ENCODE data around the gene SLC1A3. TPM values are rescaled to one million over a fixed set of nuclear protein-coding genes. Genes with fewer than 3 reads are reported as not detected.

The SLC1A3 gene
- total RNA-seq, 2 donors from 2014 or later = 2.6 to 4.2 TPM

GRCh38 chr5:36722900-36723299 is 116.5 kb downstream of the SLC1A3 start:
- Histone ChIP-seq H3K4me1 (ENCODE audit: control insufficient read depth, insufficient read depth, low read length) (no peaks in the 10 kb centered on the region), H3K36me3 (ENCODE audit: control insufficient read depth, insufficient read depth, low read length) (no peaks in the 10 kb centered on the region), H3K9me3 (ENCODE audit: control insufficient read depth, low read length) (no peaks in the 10 kb centered on the region), H3K9ac (ENCODE audit: extremely low read depth, low read length, poor library complexity, severe bottlenecking) (no peak overlapping the region), H3K27me3 (ENCODE audit: control insufficient read depth, insufficient read depth, low read length, poor library complexity, severe bottlenecking) (peaks cover 12% of the 10 kb centered on the region), H3K27ac (ENCODE audit: low read depth, low read length) (no peak overlapping the region), H3K4me3 (ENCODE audit: low read length) (no peak overlapping the region)
- H3K4me3 Mint-ChIP-seq = no peak overlapping the region
- no peaks in the 10 kb centered on the region for H3K4me1 Mint-ChIP-seq
- DNase-seq = no peak
- no peaks in the 10 kb centered on the region for H3K36me3 Mint-ChIP-seq (ENCODE audit: low read depth)
- no peak overlapping the region for H3K27ac Mint-ChIP-seq
- WGBS, 2 experiments (ENCODE audit: insufficient coverage in 1 of 2, insufficient read length in 1 of 2) = 83 to 86% methylated on average over 3 to 6 of the region's 6 CpGs
- H3K9me3 Mint-ChIP-seq = no peaks in the 10 kb centered on the region
- H3K27me3 Mint-ChIP-seq (ENCODE audit: insufficient read depth) = peaks cover 11% of the 10 kb centered on the region
- peak; percentile 12 for TF ChIP-seq CTCF (conservative IDR thresholded peaks at IDR 0.05)

- Mint-ChIP-seq H3K9me3 (no peaks in the 10 kb centered on the region), H3K4me1 (no peaks in the 10 kb centered on the region), H3K27me3 (ENCODE audit: insufficient read depth) (peaks cover 11% of the 10 kb centered on the region), H3K36me3 (ENCODE audit: low read depth) (no peaks in the 10 kb centered on the region), H3K4me3 (no peak overlapping the region), H3K27ac (no peak overlapping the region)
- Histone ChIP-seq H3K4me3 (ENCODE audit: low read length) (no peak overlapping the region), H3K27ac (ENCODE audit: low read depth, low read length) (no peak overlapping the region), H3K9me3 (ENCODE audit: control insufficient read depth, low read length) (no peaks in the 10 kb centered on the region), H3K9ac (ENCODE audit: extremely low read depth, low read length, poor library complexity, severe bottlenecking) (no peak overlapping the region), H3K4me1 (ENCODE audit: control insufficient read depth, insufficient read depth, low read length) (no peaks in the 10 kb centered on the region), H3K27me3 (ENCODE audit: control insufficient read depth, insufficient read depth, low read length, poor library complexity, severe bottlenecking) (peaks cover 4% of the 10 kb centered on the region), H3K36me3 (ENCODE audit: control insufficient read depth, insufficient read depth, low read length) (no peaks in the 10 kb centered on the region)
- no peak for DNase-seq
- WGBS, 2 experiments (ENCODE audit: insufficient coverage in 1 of 2, insufficient read length in 1 of 2) = 96 to 100% methylated on average over 1 to 2 of the region's 2 CpGs
- no peak for TF ChIP-seq CTCF (conservative IDR thresholded peaks at IDR 0.05)
Measured at GRCh38 chr5:36723912-36724311, 117.5 kb downstream of the SLC1A3 start.

- no peak overlapping the region for H3K27ac ChIP-seq (ENCODE audit: low read depth, low read length)
- no peak overlapping the region for H3K4me3 ChIP-seq (ENCODE audit: low read length)
- peaks cover 11% of the 10 kb centered on the region for H3K27me3 Mint-ChIP-seq (ENCODE audit: insufficient read depth)
- H3K36me3 Mint-ChIP-seq (ENCODE audit: low read depth) = no peaks in the 10 kb centered on the region
- no peaks in the 10 kb centered on the region for H3K36me3 ChIP-seq (ENCODE audit: control insufficient read depth, insufficient read depth, low read length)
- DNase-seq = peak; percentile 69
- TF ChIP-seq CTCF (conservative IDR thresholded peaks at IDR 0.05) = no peak
- H3K4me1 Mint-ChIP-seq = no peaks in the 10 kb centered on the region
- H3K9me3 Mint-ChIP-seq = no peaks in the 10 kb centered on the region
- no peak overlapping the region for H3K4me3 Mint-ChIP-seq
- no peaks in the 10 kb centered on the region for H3K9me3 ChIP-seq (ENCODE audit: control insufficient read depth, low read length)
- 94 to 95% methylated on average over 2 to 6 of the region's 6 CpGs for WGBS, 2 experiments (ENCODE audit: insufficient coverage in 1 of 2, insufficient read length in 1 of 2)
- no peaks in the 10 kb centered on the region for H3K27me3 ChIP-seq (ENCODE audit: control insufficient read depth, insufficient read depth, low read length, poor library complexity, severe bottlenecking)
- H3K4me1 ChIP-seq (ENCODE audit: control insufficient read depth, insufficient read depth, low read length) = no peaks in the 10 kb centered on the region
- no peak overlapping the region for H3K27ac Mint-ChIP-seq
- H3K9ac ChIP-seq (ENCODE audit: extremely low read depth, low read length, poor library complexity, severe bottlenecking) = no peak overlapping the region
Measured at GRCh38 chr5:36724467-36725332, 118.3 kb downstream of the SLC1A3 start.
